Type B pancreatic cell (in vitro differentiated cells): ENCODE measurements around the gene FOSL2. TPM values are rescaled to one million over a fixed set of nuclear protein-coding genes. Genes with fewer than 3 reads are reported as not detected.

ENCODE experiments used
- DNase-seq: peaks from one replicate; pipeline ENCODE4 v3.0.0; 2021; ENCODE audit warnings: mixed read lengths; ENCODE audit not compliant: unreplicated experiment; ENCODE audit errors: extremely low spot score
- H3K27ac Mint-ChIP-seq: 2 replicates; pipeline ENCODE4 v1.8.0; 2021; ENCODE audit warnings: mild to moderate bottlenecking, mixed read lengths
- H3K27me3 Mint-ChIP-seq: 2 replicates; pipeline ENCODE4 v1.8.0; 2021; ENCODE audit warnings: mixed read lengths
- H3K36me3 Mint-ChIP-seq: 2 replicates; pipeline ENCODE4 v1.8.0; 2021; ENCODE audit warnings: mixed read lengths
- H3K4me1 Mint-ChIP-seq: one replicate; pipeline ENCODE4 v1.8.0; 2021; ENCODE audit warnings: mixed read lengths; ENCODE audit not compliant: unreplicated experiment
- H3K4me3 Mint-ChIP-seq: 2 replicates; pipeline ENCODE4 v1.8.0; 2021; ENCODE audit warnings: mild to moderate bottlenecking, mixed read lengths
- H3K9me3 Mint-ChIP-seq: 2 replicates; pipeline ENCODE4 v1.8.0; 2021; ENCODE audit warnings: mixed read lengths
- total RNA-seq: library from RNA; stranded (reverse); gene quantifications from 2 replicates; pipeline ENCODE4 v1.2.1, GENCODE V29; 2021; ENCODE audit warnings: low replicate concordance
- TF ChIP-seq, protein P1 (sequence below): fragments of 200-600 bp; sonication (generic); conservative IDR thresholded peaks from 2 replicates; pipeline ENCODE4 v1.5.0; 2021; ENCODE audit warnings: antibody characterized with exemption, mild to moderate bottlenecking

FOSL2 gene
- total RNA-seq, 1 donor from 2014 or later = 42.1 TPM

DNA sequence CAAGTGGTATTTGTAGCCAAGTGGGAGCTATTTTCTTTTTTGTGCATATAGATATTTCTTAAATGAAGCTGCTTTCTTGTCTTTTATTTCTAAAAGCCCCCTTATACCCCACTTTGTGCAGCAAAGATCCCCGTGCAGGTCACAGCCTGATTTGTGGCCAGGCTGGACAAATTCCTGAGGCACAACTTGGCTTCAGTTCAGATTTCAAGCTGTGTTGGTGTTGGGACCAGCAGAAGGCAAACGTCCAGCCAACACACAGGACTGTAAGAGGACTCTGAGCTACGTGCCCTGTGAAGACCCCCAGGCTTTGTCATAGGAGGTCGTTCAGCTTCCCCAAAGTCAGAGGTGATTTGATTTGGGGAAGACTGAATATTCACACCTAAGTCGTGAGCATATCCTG lies 21.9 kb downstream of the FOSL2 start:
- DNase-seq = no peak
- Mint-ChIP-seq H3K9me3 (no peaks in the 10 kb centered on the region), H3K27ac (no peak overlapping the region), H3K4me1 (no peaks in the 10 kb centered on the region), H3K36me3 (peaks cover 9% of the 10 kb centered on the region), H3K4me3 (no peak overlapping the region), H3K27me3 (no peaks in the 10 kb centered on the region)
- TF ChIP-seq, protein P1, sequence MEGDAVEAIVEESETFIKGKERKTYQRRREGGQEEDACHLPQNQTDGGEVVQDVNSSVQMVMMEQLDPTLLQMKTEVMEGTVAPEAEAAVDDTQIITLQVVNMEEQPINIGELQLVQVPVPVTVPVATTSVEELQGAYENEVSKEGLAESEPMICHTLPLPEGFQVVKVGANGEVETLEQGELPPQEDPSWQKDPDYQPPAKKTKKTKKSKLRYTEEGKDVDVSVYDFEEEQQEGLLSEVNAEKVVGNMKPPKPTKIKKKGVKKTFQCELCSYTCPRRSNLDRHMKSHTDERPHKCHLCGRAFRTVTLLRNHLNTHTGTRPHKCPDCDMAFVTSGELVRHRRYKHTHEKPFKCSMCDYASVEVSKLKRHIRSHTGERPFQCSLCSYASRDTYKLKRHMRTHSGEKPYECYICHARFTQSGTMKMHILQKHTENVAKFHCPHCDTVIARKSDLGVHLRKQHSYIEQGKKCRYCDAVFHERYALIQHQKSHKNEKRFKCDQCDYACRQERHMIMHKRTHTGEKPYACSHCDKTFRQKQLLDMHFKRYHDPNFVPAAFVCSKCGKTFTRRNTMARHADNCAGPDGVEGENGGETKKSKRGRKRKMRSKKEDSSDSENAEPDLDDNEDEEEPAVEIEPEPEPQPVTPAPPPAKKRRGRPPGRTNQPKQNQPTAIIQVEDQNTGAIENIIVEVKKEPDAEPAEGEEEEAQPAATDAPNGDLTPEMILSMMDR = no peak

DNA sequence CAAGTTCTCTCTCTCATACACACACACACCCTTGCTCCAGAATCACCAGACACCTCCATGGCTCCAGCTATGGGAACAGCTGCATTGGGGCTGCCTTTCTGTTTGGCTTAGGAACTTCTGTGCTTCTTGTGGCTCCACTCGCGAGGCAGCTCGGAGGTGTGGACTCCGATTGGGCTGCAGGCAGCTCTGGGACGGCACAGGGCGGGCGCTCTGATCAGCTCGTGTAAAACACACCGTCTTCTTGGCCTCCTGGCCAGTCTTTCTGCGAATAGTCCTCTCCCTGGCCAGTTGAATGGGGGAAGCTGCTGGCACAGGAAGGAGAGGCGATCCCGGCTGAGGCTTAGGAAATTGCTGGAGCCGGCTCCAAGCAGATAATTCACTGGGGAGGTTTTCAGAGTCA lies 22.4 kb downstream of the FOSL2 start:
- Mint-ChIP-seq H3K9me3 (no peaks in the 10 kb centered on the region), H3K27me3 (no peaks in the 10 kb centered on the region), H3K27ac (no peak overlapping the region), H3K4me1 (no peaks in the 10 kb centered on the region), H3K36me3 (peaks cover 9% of the 10 kb centered on the region), H3K4me3 (no peak overlapping the region)
- TF ChIP-seq, protein P1 = no peak
- DNase-seq = no peak

DNA sequence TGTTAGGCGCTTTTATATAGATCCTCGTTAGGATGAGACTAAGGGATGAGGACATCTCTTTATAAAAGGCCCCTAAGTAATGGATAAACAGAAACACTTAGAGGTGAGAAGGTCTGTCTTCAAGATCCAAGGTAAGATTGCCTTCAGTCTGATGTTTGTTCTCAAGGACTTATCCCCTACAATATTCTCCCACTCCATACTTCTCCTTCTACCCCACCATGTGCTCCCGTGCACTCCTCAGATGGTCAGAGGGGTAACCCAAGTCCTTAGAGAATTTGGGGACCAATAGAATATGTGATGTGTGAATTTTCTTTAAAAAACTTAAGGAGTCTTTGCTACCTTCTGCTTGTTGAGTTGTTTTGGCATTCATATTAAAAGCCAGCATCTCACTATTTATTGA lies 23.1 kb downstream of the FOSL2 start:
- H3K36me3 Mint-ChIP-seq = peaks cover 9% of the 10 kb centered on the region

DNA sequence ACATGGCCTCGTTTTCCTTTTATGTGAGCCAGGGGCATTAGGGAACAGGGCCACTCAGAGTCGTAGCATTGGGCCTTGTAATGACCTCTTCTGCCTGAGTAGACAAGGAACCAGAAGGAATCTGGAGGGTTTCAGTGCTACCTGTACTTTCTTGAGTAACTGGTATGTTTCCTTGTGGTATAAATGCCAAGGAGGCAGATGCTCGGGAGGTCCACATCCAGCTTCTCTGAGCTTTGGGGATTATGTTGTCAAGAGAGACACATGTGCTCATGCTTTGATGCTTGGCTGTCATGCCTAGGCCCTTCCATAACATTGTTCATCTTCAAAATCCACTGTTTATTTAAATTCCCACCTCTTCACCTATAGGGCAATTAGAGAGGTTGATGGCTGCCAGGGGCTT lies 26.3 kb downstream of the FOSL2 start:
- no peak for DNase-seq
- peaks cover 4% of the 10 kb centered on the region for H3K36me3 Mint-ChIP-seq
- no peaks in the 10 kb centered on the region for H3K27me3 Mint-ChIP-seq
- no peak overlapping the region for H3K27ac Mint-ChIP-seq
- H3K4me3 Mint-ChIP-seq = no peak overlapping the region
- H3K4me1 Mint-ChIP-seq = peaks cover 4% of the 10 kb centered on the region
- TF ChIP-seq, protein P1 = no peak
- H3K9me3 Mint-ChIP-seq = no peaks in the 10 kb centered on the region

More for the DNA sequence above, 23.1 kb downstream of the FOSL2 start:
- Mint-ChIP-seq H3K9me3 (no peaks in the 10 kb centered on the region), H3K27ac (no peak overlapping the region), H3K4me3 (no peak overlapping the region), H3K4me1 (no peaks in the 10 kb centered on the region), H3K27me3 (no peaks in the 10 kb centered on the region)
- TF ChIP-seq, protein P1 = no peak
- no peak for DNase-seq

DNA sequence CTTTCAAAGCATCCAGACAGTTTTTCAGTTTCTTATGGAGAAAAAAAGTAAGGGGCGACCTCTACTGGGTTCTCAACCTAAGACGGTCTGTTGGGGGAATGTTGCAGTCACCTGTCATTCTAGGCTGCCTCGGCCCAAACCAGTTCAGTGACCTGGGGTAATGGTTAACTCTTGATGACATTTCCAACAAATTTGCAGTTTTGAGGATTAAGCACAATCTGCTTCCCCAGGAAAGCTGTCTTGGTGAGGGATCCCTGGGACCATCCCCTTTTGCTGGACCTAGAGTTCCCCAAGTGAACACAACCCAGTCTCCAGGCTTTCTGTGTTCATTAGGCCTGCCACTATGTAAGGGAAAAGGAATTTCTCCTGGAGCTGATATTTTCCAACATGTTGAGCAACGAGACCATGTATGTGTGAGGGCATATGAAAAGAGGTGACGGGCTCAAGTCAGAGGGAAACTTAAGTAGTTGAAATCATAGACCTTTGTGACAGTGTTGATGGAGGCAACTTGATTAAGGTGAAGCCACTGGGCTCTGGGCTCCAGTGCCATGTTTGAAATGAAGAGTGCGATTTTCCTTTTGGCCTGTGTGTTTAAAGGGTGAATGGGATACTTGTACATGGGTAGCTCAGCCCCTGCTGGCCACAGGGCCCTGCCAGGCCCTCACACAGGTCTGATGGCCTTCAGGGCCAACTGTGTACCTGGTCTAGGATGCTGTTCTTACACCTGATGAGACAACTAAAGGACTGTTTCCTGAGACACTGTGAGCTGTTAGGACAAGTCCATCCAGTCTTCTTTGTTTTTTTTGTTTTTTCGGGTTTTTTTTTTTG lies 27.0 kb downstream of the FOSL2 start:
- peaks cover 4% of the 10 kb centered on the region for H3K36me3 Mint-ChIP-seq
- no peaks in the 10 kb centered on the region for H3K9me3 Mint-ChIP-seq
- no peak for DNase-seq
- H3K27me3 Mint-ChIP-seq = no peaks in the 10 kb centered on the region
- H3K4me1 Mint-ChIP-seq = peaks cover 8% of the 10 kb centered on the region
- H3K4me3 Mint-ChIP-seq = no peak overlapping the region
- H3K27ac Mint-ChIP-seq = peak overlapping the region; percentile 55
- TF ChIP-seq, protein P1 = no peak
